ENCODE results near the gene HOXB6.

HOXB6 gene

DNA sequence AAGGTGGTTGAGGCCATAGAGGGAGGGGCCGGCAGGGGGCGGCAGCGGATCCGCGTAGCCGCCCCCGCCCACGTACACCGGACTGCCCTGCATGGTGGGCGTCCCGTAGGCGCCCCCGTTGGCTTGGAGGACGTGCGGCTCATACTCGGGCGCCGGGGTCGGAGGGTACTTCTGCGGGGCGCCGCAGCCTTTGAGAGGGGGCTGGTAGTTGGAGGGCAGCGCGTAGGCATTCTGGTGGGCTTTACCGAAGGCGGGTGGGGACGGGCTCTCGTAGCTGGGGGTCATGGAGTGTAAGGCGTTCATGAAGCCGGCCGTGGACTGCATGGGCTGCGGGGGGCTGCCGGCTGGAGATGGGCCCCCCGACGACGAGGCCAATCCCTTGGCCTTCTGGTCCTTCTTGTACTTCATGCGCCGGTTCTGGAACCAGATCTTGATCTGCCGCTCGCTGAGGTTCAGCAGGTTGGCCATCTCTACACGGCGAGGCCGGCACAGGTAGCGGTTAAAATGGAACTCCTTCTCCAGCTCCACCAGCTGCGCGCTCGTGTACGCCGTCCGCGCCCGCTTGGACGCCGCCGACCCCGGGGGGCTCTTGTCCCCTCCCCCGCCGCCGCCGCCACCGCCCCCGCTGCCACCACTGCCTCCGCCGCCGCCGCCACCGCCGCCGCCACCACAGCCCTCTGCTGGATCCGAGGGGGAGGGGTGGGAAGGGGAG, 54.1 kb downstream of the HOXB6 start:
- no peak for TF ChIP-seq EZH2 (IDR thresholded peaks at IDR 0.05; ENCODE audit: borderline replicate concordance, low read depth, low read length, severe bottlenecking)
- TF ChIP-seq, protein P1, sequence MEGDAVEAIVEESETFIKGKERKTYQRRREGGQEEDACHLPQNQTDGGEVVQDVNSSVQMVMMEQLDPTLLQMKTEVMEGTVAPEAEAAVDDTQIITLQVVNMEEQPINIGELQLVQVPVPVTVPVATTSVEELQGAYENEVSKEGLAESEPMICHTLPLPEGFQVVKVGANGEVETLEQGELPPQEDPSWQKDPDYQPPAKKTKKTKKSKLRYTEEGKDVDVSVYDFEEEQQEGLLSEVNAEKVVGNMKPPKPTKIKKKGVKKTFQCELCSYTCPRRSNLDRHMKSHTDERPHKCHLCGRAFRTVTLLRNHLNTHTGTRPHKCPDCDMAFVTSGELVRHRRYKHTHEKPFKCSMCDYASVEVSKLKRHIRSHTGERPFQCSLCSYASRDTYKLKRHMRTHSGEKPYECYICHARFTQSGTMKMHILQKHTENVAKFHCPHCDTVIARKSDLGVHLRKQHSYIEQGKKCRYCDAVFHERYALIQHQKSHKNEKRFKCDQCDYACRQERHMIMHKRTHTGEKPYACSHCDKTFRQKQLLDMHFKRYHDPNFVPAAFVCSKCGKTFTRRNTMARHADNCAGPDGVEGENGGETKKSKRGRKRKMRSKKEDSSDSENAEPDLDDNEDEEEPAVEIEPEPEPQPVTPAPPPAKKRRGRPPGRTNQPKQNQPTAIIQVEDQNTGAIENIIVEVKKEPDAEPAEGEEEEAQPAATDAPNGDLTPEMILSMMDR (IDR thresholded peaks at IDR 0.05; ENCODE audit: borderline replicate concordance, extremely low read depth, low read length, poor library complexity, severe bottlenecking): no peak
- no peaks in the 10 kb centered on the region for H3K79me2 ChIP-seq (ENCODE audit: insufficient read depth, low read length)
- no peak for ATAC-seq (ENCODE audit: insufficient read depth, low read depth)

DNA sequence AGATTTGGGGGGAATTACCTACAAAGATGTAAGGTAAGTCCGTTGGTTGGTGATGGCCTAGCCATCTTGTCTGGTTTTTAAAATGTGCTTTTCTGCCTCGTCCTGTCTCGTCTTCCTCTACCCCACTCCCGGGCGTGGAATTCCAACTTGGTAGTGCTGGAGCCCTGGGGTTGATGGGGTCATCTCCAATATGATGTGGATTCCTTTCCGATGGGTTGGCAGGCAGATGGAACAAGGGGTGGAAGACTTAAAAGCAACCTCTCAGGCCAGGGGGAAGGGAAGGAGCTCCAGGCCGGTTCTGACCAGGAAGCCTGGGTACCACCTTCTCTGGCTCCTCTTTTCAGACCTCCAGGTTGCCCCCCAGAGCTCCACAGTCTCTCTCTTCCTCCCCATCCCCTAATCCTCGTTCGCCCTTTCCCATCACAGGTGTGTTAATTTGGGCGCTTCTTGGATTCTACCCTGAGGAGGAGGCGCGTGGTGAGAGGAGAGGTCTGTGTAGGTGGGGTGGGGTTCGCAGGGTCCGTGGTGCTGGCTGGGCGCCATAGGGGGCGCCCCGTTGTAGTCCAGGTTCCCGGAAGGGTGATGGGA, 54.8 kb downstream of the HOXB6 start:
- no peak overlapping the region for H3K27ac ChIP-seq (ENCODE audit: low read length)

More for the DNA sequence above, 54.1 kb downstream of the HOXB6 start:
- Histone ChIP-seq H3K36me3 (ENCODE audit: insufficient read depth, low read length) (no peaks in the 10 kb centered on the region), H3K27ac (ENCODE audit: low read length) (no peak overlapping the region), H3K9ac (ENCODE audit: low read depth, low read length) (no peak overlapping the region), H4K20me1 (ENCODE audit: insufficient read depth, low read length) (no peaks in the 10 kb centered on the region), H3K4me1 (ENCODE audit: insufficient read depth, low read length) (no peaks in the 10 kb centered on the region), H3K9me3 (ENCODE audit: insufficient read depth, low read length, severe bottlenecking) (no peaks in the 10 kb centered on the region), H2AFZ (ENCODE audit: low read depth, low read length) (no peak overlapping the region), H3K27me3 (ENCODE audit: insufficient read depth, low read length, poor library complexity) (peaks cover 26% of the 10 kb centered on the region), H3K4me3 (ENCODE audit: low read depth in 1 of 2, low read length in 2 of 2) (no peak overlapping the region), H3K4me2 (ENCODE audit: insufficient read depth, low read length) (no peak overlapping the region)
- no peak for DNase-seq

DNA sequence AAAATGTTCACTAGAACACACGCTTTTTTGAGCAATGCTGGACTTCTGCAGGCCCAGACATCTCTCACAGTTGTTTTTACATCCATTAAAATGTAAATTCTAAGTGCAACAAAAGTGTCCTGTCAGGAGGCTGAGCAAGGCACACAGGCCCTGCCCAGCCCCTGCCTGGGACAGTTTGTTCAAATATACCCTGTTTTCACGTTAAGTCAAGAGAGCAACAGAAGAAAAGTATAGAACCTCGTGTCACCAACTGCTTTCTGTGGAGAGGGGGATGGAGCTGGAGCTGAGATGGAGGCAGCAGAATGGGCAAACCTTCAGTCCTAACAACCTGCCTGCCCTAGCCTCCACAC, 55.5 kb downstream of the HOXB6 start:
- TF ChIP-seq EZH2 (IDR thresholded peaks at IDR 0.05; ENCODE audit: borderline replicate concordance, low read depth, low read length, severe bottlenecking): no peak
- TF ChIP-seq, protein P1 (IDR thresholded peaks at IDR 0.05; ENCODE audit: borderline replicate concordance, extremely low read depth, low read length, poor library complexity, severe bottlenecking): no peak
- DNase-seq (no peak), ATAC-seq (ENCODE audit: insufficient read depth, low read depth) (no peak)
- no peak overlapping the region for H3K27ac ChIP-seq (ENCODE audit: low read length)
- peaks cover 33% of the 10 kb centered on the region for H3K27me3 ChIP-seq (ENCODE audit: insufficient read depth, low read length, poor library complexity)
- no peaks in the 10 kb centered on the region for H3K9me3 ChIP-seq (ENCODE audit: insufficient read depth, low read length, severe bottlenecking)
- no peaks in the 10 kb centered on the region for H3K79me2 ChIP-seq (ENCODE audit: insufficient read depth, low read length)
- no peaks in the 10 kb centered on the region for H3K36me3 ChIP-seq (ENCODE audit: insufficient read depth, low read length)
- no peak overlapping the region for H3K4me2 ChIP-seq (ENCODE audit: insufficient read depth, low read length)
- H4K20me1 ChIP-seq (ENCODE audit: insufficient read depth, low read length): no peaks in the 10 kb centered on the region
- no peak overlapping the region for H2AFZ ChIP-seq (ENCODE audit: low read depth, low read length)
- H3K4me3 ChIP-seq (ENCODE audit: low read depth in 1 of 2, low read length in 2 of 2): no peak overlapping the region
- H3K4me1 ChIP-seq (ENCODE audit: insufficient read depth, low read length): no peaks in the 10 kb centered on the region
- H3K9ac ChIP-seq (ENCODE audit: low read depth, low read length): no peak overlapping the region

More for the DNA sequence above, 54.8 kb downstream of the HOXB6 start:
- Histone ChIP-seq H2AFZ (ENCODE audit: low read depth, low read length) (no peak overlapping the region), H3K27me3 (ENCODE audit: insufficient read depth, low read length, poor library complexity) (peaks cover 32% of the 10 kb centered on the region), H3K4me1 (ENCODE audit: insufficient read depth, low read length) (no peaks in the 10 kb centered on the region), H3K36me3 (ENCODE audit: insufficient read depth, low read length) (no peaks in the 10 kb centered on the region), H3K9ac (ENCODE audit: low read depth, low read length) (no peak overlapping the region), H3K9me3 (ENCODE audit: insufficient read depth, low read length, severe bottlenecking) (no peaks in the 10 kb centered on the region), H3K4me3 (ENCODE audit: low read depth in 1 of 2, low read length in 2 of 2) (no peak overlapping the region), H3K4me2 (ENCODE audit: insufficient read depth, low read length) (no peak overlapping the region), H3K79me2 (ENCODE audit: insufficient read depth, low read length) (no peaks in the 10 kb centered on the region), H4K20me1 (ENCODE audit: insufficient read depth, low read length) (no peaks in the 10 kb centered on the region)
- no peak for DNase-seq
- no peak for ATAC-seq (ENCODE audit: insufficient read depth, low read depth)
- TF ChIP-seq EZH2 (IDR thresholded peaks at IDR 0.05; ENCODE audit: borderline replicate concordance, low read depth, low read length, severe bottlenecking): no peak
- TF ChIP-seq, protein P1 (IDR thresholded peaks at IDR 0.05; ENCODE audit: borderline replicate concordance, extremely low read depth, low read length, poor library complexity, severe bottlenecking): no peak

All from DND-41 (cell line).